B cell (primary cell): Measurements from ENCODE around the gene HOMER1.

Experiments
- EZH2 ChIP-seq: IDR thresholded peaks from 2 replicates; pipeline ENCODE4 v1.6.1; 2012; ENCODE audit warnings: borderline replicate concordance, low read depth, mild to moderate bottlenecking, moderate library complexity, low read length; ENCODE audit not compliant: insufficient read depth, poor library complexity, severe bottlenecking
- TF ChIP-seq, protein P1 (sequence below): fragments of 200-600 bp; IDR thresholded peaks from one replicate; pipeline ENCODE4 v1.8.0; 2022; ENCODE audit warnings: antibody characterized with exemption, mild to moderate bottlenecking

DNA sequence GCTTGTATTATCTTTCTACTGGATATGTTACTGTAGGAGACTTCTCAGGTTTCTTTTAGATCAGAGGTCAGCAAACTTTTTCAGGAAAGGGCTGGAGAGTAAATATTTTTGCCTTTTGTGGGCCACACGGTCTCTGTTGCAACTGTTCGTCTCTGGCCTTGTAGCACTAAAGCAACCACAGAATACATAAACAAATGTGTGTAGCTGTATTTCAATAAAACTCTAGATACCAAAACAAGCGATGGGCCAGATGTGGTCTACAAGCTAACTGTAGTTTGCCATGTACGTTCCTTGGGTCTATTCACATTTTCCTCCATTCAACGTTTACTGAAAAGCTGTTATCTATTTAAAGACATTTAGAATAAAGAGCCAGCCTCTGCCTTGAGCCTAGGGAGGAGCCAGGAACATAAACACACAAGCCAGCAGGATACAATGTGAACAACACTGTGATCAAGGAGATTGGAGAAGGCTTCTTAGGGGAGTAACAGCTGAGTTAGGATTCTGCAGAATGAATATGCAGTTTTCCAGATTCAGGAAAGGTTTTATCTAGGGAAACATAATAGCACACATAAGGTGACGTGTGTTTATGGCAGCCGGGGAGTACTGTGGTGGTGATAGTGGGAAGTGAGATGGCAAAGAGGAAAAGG is 33.0 kb upstream of the HOMER1 start:
- TF ChIP-seq, protein P1, sequence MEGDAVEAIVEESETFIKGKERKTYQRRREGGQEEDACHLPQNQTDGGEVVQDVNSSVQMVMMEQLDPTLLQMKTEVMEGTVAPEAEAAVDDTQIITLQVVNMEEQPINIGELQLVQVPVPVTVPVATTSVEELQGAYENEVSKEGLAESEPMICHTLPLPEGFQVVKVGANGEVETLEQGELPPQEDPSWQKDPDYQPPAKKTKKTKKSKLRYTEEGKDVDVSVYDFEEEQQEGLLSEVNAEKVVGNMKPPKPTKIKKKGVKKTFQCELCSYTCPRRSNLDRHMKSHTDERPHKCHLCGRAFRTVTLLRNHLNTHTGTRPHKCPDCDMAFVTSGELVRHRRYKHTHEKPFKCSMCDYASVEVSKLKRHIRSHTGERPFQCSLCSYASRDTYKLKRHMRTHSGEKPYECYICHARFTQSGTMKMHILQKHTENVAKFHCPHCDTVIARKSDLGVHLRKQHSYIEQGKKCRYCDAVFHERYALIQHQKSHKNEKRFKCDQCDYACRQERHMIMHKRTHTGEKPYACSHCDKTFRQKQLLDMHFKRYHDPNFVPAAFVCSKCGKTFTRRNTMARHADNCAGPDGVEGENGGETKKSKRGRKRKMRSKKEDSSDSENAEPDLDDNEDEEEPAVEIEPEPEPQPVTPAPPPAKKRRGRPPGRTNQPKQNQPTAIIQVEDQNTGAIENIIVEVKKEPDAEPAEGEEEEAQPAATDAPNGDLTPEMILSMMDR, result no peak
- no peak for TF ChIP-seq EZH2
